ENCODE data around the gene MTFR2.
A peak's percentile ranks its signal among the peaks of the same experiment; 100 is the strongest.

MTFR2 gene

GRCh38 chr6:136249811-136250685 is at the start of gene MTFR2:
Gene MTFR2 (minus strand): TSS chr6:136250311. CDS start chr6:136249099, 1,212 bp downstream.
- peak; percentile 92 for DNase-seq (ENCODE audit: low read depth)

- DNase-seq (ENCODE audit: low read depth): no peak
These were observed 44.5 kb upstream of the MTFR2 start for GRCh38 chr6:136294621-136295020.

GRCh38 chr6:136290410-136291010 is 40.4 kb upstream of the MTFR2 start:
- DNase-seq (ENCODE audit: low read depth): peak; percentile 83

- DNase-seq (ENCODE audit: low read depth): peak; percentile 99
These were observed 39.7 kb upstream of the MTFR2 start, which contains the start of gene BCLAF1 for GRCh38 chr6:136289579-136290409. Gene BCLAF1 (minus strand): TSS chr6:136289846. CDS start chr6:136279866, 9,980 bp downstream.

GRCh38 chr6:136289327-136289578 is 39.1 kb upstream of the MTFR2 start:
- DNase-seq (ENCODE audit: low read depth): peak; percentile 86

- DNase-seq (ENCODE audit: low read depth): peak; percentile 93
These were observed 38.6 kb upstream of the MTFR2 start for GRCh38 chr6:136288566-136289326.

- DNase-seq (ENCODE audit: low read depth): no peak
These were observed 34.8 kb upstream of the MTFR2 start for GRCh38 chr6:136284909-136285308.

- no peak for DNase-seq (ENCODE audit: low read depth)
These were observed 32.8 kb upstream of the MTFR2 start for GRCh38 chr6:136282906-136283305.

- DNase-seq (ENCODE audit: low read depth): no peak
These were observed 30.0 kb upstream of the MTFR2 start for GRCh38 chr6:136280032-136280609.

GRCh38 chr6:136274062-136274461 is 24.0 kb upstream of the MTFR2 start:
- DNase-seq (ENCODE audit: low read depth): no peak

- no peak for DNase-seq (ENCODE audit: low read depth)
These were observed 15.0 kb upstream of the MTFR2 start for GRCh38 chr6:136265101-136265500.

- no peak for DNase-seq (ENCODE audit: low read depth)
These were observed 12.8 kb upstream of the MTFR2 start for GRCh38 chr6:136262940-136263339.

- no peak for DNase-seq (ENCODE audit: low read depth)
These were observed 4.8 kb upstream of the MTFR2 start for GRCh38 chr6:136254851-136255466.

GRCh38 chr6:136253734-136254133 is 3.6 kb upstream of the MTFR2 start:
- no peak for DNase-seq (ENCODE audit: low read depth)

- DNase-seq (ENCODE audit: low read depth): no peak
These were observed 2.3 kb upstream of the MTFR2 start for GRCh38 chr6:136252441-136252840.

- no peak for DNase-seq (ENCODE audit: low read depth)
These were observed 1.3 kb upstream of the MTFR2 start for GRCh38 chr6:136251394-136251793.

- DNase-seq (ENCODE audit: low read depth): no peak
These were observed 536 bp upstream of the MTFR2 start for GRCh38 chr6:136250686-136251008.

GRCh38 chr6:136249336-136249735 is 775 bp downstream of the MTFR2 start:
- DNase-seq (ENCODE audit: low read depth): no peak

GRCh38 chr6:136244061-136244616 is 6.0 kb downstream of the MTFR2 start:
- DNase-seq (ENCODE audit: low read depth): no peak

- no peak for DNase-seq (ENCODE audit: low read depth)
These were observed 13.4 kb downstream of the MTFR2 start for GRCh38 chr6:136236466-136237293.
